NCI-H2227 treated with DMSO at 0.1 percent for 48 hours (cell line): ENCODE data around the gene PCNT.
"Not testable (repeated sequence)": the region's sequence is repeated elsewhere in the genome, so short reads cannot be mapped to it uniquely, and the experiment has no call there.

ENCODE experiments used
- DNase-seq: peaks from one replicate; lab custom pipeline; 2025; lab: John Stamatoyannopoulos, UW

PCNT gene

GRCh38 chr21:46357684-46358425 is 33.9 kb downstream of the PCNT start:
- DNase-seq = no peak

- DNase-seq = no peak
These were observed 37.2 kb downstream of the PCNT start for GRCh38 chr21:46361176-46361575.

GRCh38 chr21:46361935-46362334 is 38.0 kb downstream of the PCNT start:
- no peak for DNase-seq

- DNase-seq = no peak
These were observed 39.0 kb downstream of the PCNT start for GRCh38 chr21:46362946-46363345.

GRCh38 chr21:46363698-46364097 is 39.7 kb downstream of the PCNT start:
- no peak for DNase-seq

GRCh38 chr21:46366091-46366490 is 42.1 kb downstream of the PCNT start:
- no peak for DNase-seq

GRCh38 chr21:46366561-46366960 is 42.6 kb downstream of the PCNT start:
- no peak for DNase-seq

- no peak for DNase-seq
These were observed 43.0 kb downstream of the PCNT start for GRCh38 chr21:46366966-46367365.

GRCh38 chr21:46368533-46369285 is 44.8 kb downstream of the PCNT start:
- DNase-seq = no peak

- DNase-seq = no peak
These were observed 45.7 kb downstream of the PCNT start for GRCh38 chr21:46369520-46370235.

- no peak for DNase-seq
These were observed 47.5 kb downstream of the PCNT start for GRCh38 chr21:46371204-46372013.

GRCh38 chr21:46372014-46372485 is 48.1 kb downstream of the PCNT start:
- DNase-seq = no peak

- DNase-seq = not testable (repeated sequence)
These were observed 49.0 kb downstream of the PCNT start for GRCh38 chr21:46372947-46373346.

- no peak for DNase-seq
These were observed 50.9 kb downstream of the PCNT start for GRCh38 chr21:46374761-46375389.

- DNase-seq = no peak
These were observed 51.7 kb downstream of the PCNT start for GRCh38 chr21:46375560-46376230.

GRCh38 chr21:46376231-46376628 is 52.3 kb downstream of the PCNT start:
- DNase-seq = no peak

GRCh38 chr21:46376856-46377453 is 53.0 kb downstream of the PCNT start:
- no peak for DNase-seq

GRCh38 chr21:46377789-46378188 is 53.8 kb downstream of the PCNT start:
- no peak for DNase-seq

- no peak for DNase-seq
These were observed 55.1 kb downstream of the PCNT start for GRCh38 chr21:46379105-46379504.

GRCh38 chr21:46379691-46380090 is 55.7 kb downstream of the PCNT start:
- DNase-seq = no peak
